Posterior cingulate gyrus (tissue), 11 donors: ENCODE data around the gene NOS1.
"Not testable (repeated sequence)": the region's sequence is repeated elsewhere in the genome, so short reads cannot be mapped to it uniquely, and the experiment has no call there.

Experiments used
- DNase-seq, 10 donors: peaks; one replicate each; pipeline versions ENCODE4 v3.0.0 to v3.0.0-alpha.2; 2020 to 2021; ENCODE audit warnings: mixed read lengths in 3 of 10
- intact Hi-C: fragments of 100-400 bp; cut with DNase I; formaldehyde crosslinking; loops from one replicate; pipeline ENCODE4 v1.15.1; 2023

NOS1 gene

DNA sequence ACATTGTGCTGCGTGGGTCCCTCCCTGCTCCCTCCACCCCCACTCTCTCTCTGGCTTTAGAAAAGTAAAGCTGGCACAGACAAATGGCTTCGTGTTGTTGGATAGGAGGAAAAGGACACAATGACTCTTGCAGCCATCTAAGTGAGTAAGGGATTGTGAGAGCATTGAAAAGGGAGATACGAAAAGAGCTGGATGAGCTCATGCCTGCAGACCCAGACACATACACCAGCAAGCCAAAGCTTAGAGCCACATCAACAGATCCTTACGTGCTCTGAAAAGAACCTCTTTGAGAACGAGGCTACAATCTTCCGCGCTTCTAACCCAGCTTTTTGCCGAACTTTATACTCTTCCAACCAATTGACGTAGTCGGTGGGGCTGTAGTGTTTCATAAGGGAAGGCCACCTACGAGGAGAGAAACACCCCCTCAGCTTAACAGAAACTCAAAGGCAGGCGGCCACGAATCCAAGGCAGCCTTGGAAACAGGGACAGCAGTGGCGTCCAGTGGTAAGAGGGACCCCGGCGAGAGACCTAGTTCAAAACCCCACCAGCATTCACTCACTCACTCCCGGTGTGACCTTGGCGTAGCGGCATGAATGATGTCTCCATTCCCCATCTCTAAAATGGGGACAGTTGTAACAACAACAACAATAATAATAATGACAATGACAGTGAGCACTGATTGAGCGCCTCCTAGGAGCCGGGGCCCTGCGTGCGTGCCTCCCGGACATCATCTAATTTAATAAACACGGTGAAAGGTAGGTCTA, 172.3 kb downstream of the NOS1 start:
- intact Hi-C loops, result no loop called here
- DNase-seq, result peak in 7 of 10 donors; percentile 17 to 88 (median 24)

DNA sequence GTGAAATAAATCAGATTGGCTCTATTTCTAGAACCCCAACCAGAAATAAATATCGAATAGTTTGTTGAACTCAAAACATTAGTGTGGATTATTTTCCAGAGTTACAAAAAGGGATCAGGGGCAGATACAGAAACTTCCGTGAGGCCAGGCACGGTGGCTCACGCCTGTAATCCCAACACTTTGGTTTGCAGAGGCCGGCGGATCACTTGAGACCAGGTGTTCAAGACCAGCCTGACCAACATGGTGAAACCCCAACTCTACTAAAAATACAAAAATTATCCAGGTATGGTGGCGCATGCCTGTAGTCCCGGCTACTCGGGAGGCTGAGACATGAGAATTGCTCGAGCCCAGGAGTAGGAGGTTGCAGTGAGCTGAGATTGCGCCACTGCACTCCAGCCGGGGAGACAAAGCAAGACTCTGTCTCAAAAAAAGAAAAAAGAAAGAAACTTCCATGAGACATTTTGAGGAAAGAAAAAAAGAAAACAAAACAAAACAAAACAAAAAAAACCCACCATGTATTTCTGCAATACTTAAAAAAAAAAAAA, 173.2 kb downstream of the NOS1 start:
- intact Hi-C loops, result no loop called here
- peak in 2 of 10 donors; percentile 66 to 82 for DNase-seq

DNA sequence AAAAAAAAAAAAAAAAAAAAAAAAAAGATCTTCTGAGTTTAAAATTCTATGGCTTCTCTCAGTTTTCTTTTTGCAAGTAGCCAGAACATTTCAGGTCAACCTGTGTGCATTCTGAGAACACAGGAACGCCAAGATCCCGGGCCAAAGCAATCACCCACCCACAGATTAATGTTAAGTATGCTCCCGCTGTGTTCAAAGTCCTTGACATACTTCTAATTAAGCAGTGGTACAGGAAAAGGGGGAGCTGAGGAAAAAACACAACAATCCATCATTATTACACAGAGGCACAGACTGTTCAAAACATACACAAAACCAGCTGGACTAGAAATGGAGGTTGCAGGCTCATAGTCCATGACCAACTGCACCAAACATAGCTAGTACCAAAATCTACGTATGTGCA, 174.0 kb downstream of the NOS1 start:
- intact Hi-C loops, result no loop called here
- DNase-seq, result peak in 2 of 10 donors; percentile 35 to 38

DNA sequence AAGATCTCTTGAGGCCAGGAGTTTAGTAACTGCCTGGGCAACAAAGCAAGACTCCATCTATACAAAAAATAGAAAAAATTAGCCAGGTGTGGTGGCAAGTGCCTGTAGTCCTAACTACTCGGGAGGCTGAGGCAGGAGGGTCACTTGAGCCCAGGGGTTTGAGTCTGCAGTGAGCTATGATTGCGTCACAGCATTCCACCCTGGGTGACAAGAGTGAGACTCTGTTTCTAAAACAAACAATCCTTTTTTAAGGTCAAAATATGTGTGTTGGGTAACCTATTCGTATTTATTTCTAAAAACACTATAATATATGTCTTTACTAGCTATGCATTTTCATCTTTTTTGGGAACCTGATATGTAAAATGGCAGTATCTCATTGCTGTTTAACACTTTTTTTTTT, 178.6 kb downstream of the NOS1 start:
- intact Hi-C loops, result no loop called here
- DNase-seq, result peak in 1 of 10 donors; percentile 26

DNA sequence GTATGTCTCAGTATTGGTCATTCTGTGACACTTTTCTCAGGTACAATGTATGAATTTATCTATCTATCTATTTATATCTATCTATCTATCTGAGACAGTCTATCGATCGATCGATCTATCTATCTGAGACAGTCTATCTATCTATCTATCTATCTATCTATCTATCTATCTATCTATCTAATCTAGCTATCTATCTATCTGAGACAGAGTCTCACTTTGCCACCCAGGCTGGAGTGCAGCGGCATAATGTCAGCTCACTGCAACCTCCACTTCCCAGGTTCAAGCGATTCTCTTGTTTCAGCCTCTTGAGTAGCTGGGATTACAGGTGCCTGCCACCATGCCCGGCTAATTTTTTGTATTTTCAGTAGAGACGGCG, 180.0 kb downstream of the NOS1 start:
- DNase-seq, intact Hi-C loops: not testable (repeated sequence)

DNA sequence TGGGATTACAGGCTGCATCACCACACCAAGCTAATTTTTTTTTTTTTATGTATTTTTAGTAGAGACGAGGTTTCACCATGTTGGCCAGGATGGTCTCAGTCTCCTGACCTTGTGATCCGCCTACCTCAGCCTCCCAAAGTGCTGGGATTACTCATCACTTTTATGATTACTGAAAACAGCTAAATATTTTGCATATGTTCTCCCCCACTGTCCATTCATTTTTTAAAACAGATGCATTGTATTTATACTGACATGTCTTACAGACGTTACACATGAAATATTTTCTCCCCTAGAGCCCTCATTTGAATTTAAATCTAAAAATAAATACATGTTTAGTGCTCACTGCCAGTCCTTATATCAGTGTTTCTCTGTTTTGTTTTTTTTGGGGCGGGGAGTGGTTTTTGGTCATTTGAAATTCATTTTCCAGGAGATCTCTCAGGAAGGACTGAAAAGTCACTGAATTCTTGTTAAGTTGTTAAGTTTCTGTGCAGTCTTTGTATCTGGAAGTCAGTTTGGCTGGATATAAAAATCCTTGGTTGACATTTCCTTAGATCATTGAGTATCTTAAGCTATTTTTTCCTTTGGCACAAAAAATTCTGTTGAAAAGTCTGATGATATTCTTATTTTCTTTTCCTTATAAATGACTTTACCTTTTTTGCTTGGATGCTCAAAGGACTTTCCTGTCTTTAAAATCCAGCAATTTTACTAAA, 180.5 kb downstream of the NOS1 start:
- no peak for DNase-seq
- intact Hi-C loops, result no loop called here

DNA sequence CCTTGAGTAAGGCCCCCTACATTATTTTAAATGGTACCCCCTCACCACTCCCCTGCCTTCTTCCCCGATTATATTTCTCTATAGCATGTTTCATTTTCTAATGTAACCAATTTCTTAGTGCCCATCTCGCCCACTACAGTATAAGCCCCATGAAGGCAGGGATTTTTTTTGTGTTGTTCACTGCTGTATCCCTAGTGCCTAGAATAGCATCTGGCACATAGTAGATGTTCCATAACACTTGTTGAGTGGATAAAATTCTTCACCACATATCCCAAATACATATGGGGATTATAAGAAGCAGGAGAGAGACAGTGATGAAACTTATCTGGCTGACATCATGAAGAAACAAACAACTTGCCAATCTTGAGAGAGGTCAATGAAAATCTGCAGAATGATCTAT, 182.7 kb downstream of the NOS1 start:
- DNase-seq, result no peak
- intact Hi-C loops, result no loop called here

DNA sequence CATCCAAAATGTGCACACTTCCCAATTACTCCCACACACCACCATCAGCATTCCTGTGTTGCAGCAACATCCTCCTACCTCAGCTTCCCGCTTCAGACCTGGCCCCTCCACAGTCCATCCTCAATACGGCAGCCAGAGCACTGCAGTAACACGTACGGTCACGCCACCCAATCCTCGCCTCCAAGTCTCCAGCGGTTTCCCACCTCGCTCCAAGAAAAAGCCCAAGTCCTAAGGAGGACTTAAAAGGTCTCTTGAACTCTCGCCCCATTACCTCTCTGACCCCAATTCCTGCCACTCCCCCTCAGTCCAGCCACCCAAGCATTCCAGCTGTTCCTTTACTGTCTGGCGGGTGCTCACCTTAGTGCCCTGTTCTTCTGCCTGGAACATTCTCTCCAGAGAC, 183.1 kb downstream of the NOS1 start:
- intact Hi-C loops, result no loop called here
- peak in 1 of 10 donors; percentile 51 for DNase-seq

DNA sequence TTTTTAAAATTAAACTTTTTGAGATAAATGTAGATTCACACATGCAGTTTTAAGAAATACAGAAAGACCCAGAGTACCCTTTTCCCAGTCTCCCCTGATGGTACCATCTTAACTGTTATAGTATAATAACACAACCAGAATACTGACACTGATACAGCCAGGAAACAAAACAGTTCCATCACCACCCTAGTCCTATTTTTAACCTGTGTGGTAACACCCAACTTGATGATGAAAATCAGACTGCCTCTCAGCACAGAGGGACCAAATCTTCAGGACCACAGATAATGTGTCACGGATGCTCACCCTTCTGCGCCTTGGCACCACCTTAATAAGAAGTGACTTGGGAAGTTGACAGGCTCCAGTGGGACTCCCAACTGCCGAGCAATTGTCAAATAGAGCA, 189.3 kb downstream of the NOS1 start:
- intact Hi-C loops, result no loop called here

DNA sequence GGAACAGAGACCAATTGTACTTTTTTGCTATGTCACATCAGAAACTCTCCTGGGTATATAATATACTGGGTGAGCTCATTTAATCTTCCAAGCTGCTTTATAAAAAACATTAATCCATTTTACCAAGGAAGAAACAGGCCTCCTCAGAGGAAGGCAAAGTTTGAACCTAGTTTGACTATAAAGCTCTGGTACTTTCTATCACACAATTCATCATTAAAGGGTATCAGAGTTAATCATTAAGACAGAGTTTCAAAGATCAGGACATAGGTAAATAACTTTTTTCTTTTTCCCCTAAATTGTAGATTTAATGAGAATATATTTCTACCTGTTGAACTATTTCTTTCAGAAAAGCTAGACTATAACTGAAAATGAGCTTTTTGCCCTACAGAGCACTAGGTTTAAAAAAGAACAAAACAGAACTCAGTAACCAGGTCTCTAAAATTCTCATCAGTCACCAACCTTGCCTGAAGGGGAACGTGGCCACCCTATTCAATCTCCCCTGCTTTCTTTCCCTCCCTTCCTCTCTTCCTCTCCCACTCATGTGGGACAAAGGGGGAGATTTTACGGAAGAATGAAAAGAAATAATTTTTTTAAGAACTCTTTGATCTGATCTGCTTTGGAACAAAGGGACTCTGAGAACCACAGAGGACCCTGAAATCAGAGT, 189.8 kb downstream of the NOS1 start:
- no peak for DNase-seq
- intact Hi-C loops, result no loop called here

More for the DNA sequence above, 189.3 kb downstream of the NOS1 start:
- no peak for DNase-seq

DNA sequence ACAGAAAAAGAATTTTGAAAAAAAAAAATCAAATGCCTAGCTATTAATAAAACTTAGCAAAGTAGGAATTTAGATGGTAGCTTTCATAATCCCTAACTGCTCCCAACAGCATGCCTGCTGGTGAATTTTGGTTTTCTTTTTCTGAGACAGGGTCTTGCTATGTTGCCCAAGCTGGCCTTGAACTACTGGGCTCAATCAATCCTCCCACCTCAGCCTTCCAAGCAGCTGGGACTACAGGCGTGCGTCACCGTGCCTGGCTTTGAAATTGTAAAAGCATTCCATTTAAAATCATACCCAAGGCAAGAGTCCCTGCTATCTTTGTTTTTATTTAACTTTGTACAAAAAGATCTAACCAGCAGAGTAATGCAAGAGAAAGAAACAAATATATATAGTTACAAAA, 191.9 kb downstream of the NOS1 start:
- DNase-seq, result peak in 1 of 10 donors; percentile 32
- intact Hi-C loops, result no loop called here

DNA sequence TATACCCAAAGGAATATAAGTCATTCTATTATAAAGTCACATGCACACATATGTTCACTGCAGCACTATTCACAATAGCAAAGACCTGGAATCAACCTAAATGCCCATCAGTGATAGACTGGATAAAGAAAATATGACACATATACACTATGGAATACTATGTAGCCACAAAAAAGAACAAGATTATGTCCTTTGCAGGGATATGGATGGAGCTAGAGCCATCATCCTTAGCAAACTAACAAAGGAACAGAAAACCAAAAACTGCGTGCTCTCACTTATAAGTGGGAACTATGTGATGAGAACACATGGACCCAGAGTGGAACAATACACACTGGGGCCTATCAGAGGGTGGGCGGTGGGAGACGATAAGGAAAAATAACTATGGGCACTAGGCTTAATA, 192.4 kb downstream of the NOS1 start:
- DNase-seq, result no peak
- intact Hi-C loops, result no loop called here

DNA sequence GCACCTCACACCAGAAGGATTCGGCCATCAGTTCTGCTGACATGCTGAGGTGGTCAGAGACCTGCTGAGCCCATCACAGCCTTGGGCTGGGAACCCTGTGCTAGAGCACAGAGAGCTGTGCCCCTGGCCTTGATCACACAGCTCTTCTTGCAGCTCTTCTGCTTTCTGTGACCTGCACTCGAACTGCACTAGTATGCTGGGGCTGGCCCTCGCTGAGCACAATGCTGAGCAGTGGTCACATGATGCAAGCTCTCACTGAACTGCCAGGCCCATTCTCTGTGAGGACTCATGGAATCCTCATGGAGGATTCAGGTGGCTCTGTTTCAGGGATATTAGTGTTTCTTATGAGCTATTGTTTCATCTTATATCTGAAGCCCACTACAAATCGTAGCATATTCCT, 193.7 kb downstream of the NOS1 start:
- intact Hi-C loops, result no loop called here
- peak in 1 of 10 donors; percentile 22 for DNase-seq

DNA sequence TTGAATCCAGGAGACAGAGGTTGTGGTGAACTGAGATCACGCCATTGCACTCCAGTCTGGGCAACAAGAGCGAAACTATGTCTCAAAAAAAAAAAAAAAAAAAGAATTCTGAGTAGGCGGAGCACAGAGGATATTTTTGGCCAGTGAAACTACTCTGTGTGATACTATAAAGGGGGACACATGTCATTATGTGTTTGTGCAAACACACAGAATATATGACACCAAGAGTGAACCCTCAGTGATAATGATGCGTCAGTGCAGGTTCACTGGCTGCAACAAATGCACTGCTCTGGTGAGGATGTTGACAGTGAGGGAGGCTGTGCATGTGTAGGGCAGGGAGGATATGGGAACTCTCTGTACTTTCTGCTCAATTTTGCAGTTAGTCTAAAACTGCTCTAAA, 195.3 kb downstream of the NOS1 start:
- no peak for DNase-seq
- intact Hi-C loops, result no loop called here

DNA sequence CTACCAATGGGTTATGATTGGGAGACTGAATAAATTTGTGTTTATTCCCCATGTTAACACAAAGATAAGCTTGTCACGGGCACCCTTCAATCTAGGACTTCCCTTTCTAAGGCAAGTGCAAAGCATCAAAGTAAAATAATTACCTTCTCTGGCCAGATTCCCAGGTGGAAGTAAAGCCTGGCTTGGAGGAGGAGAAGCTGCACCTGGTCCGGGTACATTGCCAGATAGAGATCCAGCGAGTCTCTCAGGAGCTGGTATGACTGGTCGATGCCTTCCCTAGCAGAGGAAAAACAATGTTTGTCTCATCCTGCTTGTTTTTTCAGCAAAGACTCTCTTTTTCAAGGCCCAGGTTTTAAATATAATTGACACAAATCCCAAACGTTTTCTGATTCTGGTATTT, 196.1 kb downstream of the NOS1 start:
- intact Hi-C loops, result no loop called here
- no peak for DNase-seq

DNA sequence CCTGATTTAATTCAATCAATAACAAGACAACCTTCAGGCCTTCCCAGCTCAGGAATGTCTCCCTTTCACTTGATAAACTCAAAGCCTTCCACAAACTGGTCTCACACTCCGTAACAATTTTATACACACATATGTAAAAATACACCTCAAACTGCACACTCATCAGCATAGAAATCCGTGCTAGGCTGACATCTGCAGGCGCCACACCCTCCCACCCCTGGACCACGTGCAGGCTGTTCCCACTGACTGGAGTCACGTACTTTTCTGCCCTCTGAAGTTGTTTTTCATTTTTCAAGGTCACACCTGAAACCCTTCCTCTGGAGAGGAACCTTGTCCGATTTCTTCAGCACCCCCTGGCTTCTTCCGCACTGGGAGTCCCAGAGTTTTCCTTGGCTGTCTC, 198.8 kb downstream of the NOS1 start:
- DNase-seq, result no peak
- intact Hi-C loops, result no loop called here

DNA sequence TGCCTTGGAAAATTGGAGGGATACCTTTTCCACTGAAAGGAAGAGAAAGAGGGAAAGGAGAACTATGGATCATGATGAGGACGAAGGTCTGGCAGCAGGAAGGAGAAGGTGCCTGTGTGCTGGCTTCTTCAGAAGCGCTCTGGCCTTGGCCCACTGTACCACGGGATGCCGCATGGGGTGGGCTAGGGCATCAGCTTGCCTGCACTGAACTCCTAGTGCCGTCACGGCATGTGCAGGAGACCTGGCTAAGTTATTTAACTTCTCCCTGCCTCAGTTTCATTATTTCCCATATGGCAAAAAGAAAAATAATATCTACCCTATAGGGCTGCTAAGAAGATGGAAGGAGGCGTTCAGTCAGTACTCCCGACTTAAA, 199.3 kb downstream of the NOS1 start:
- intact Hi-C loops, result no loop called here
- no peak for DNase-seq

DNA sequence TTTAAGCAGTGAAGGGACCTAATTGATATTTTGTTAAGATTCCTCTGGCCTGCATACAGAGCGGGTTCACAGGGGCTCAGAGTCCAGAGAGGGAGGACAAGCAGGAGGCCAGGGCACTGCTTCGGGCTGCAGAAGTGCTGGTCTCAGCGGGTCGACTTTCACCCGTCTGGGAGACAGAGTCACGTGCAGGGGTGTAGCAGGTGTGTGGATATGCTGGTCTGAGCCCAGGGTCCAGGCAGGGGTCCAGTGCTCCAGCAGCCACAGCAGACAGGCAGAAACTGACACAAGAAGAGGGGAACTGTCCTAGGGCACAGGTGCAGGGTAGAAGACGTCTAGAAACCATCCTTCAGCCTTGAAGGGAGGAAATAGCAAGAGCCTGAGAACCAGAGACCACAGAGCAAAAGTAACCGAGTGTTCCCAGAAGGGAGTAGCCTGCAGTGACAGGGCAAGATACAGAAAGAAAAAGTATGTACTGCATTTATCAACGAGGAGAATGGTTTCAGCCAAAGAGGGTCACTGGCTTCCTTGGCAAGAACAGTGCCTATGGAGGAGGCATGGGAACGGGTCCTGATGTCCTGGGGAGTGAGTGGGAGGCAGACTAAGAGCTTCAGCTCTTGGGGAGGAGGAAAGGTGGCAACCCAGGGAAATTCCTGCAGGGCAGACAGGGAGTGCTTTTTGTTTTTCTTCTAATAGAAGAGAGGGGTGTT, 199.8 kb downstream of the NOS1 start:
- peak in 1 of 10 donors; percentile 66 for DNase-seq
- intact Hi-C loops, result no loop called here

DNA sequence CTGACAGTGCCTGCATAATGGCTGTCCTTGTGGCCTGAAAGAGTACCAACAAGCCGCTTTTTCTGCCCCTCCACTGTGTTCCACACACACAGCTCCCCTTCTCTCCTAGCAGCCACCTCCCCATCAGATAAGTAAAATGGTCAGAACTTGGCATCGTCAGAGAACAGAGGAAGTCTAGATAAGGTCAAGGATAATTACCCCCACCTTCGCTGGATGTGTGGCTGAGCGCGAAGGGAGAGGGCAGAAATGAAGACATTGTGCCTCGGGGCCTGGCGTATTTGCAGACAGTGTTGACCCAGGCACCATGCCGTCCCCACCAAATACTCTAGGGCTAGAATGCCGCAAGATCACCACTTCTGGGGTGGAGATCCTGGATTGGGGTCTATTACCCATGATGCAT, 201.8 kb downstream of the NOS1 start:
- intact Hi-C loops, result no loop called here
- no peak for DNase-seq

DNA sequence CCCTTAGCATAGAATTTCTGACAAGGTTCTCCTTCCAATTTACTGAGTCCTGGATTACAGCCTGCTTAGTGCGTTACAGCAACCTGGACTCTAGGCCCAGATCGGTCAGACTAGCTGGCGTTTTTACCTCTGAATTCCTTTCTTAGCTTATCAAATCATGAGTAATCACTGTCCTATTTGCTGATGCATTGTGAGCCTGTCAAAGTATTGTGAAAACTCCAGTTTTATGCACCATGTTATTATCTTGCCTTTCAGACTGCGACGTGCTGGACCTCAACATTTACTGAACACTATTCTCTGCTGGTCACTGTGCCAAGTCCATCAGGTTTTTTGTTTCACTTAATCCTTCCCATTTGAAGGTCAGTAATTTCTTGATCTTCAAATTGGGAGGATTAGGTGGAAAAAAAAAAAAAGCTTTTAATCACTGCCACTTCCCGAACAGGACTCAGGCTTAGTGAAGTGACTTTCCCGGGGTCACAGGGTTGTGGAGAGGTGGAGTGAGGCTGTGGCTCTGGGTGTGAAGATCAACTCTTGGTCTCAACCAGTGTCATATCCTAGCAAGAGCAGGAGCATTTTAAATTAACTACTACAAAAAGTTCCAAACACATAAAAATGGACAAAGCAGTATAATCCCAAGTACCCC, 202.4 kb downstream of the NOS1 start:
- DNase-seq, result no peak
- intact Hi-C loops, result no loop called here
